ENCODE measurements around the gene TTLL11.

Gene TTLL11

GRCh38 chr9:121997791-121998190 lies 95.3 kb downstream of the TTLL11 start:
- no peaks in the 10 kb centered on the region for H3K27me3 ChIP-seq (ENCODE audit: control insufficient read depth, low read length)
- TF ChIP-seq CTCF (IDR thresholded peaks at IDR 0.05; ENCODE audit: low read depth, low read length, poor library complexity, severe bottlenecking), result no peak
- no peak for TF ChIP-seq EZH2phosphoT487 (IDR thresholded peaks at IDR 0.05; ENCODE audit: borderline replicate concordance, low read length)
- peaks cover 15% of the 10 kb centered on the region for H3K4me1 ChIP-seq (ENCODE audit: control insufficient read depth, low read length)
- H3K36me3 ChIP-seq (ENCODE audit: control insufficient read depth, low read length), result no peaks in the 10 kb centered on the region
- H3K4me3 ChIP-seq (ENCODE audit: low read length), result no peak overlapping the region
- H3K9me3 ChIP-seq (ENCODE audit: control insufficient read depth, insufficient read depth, low read length), result no peaks in the 10 kb centered on the region
- H3F3A ChIP-seq (ENCODE audit: control insufficient read depth, insufficient read depth), result no peaks in the 10 kb centered on the region
- H3K79me2 ChIP-seq (ENCODE audit: control insufficient read depth, low read length), result no peaks in the 10 kb centered on the region
- no peaks in the 10 kb centered on the region for H4K20me1 ChIP-seq (ENCODE audit: control insufficient read depth, insufficient read depth, low read depth, low read length)
- no peak overlapping the region for H3K4me2 ChIP-seq (ENCODE audit: low read length)
- no peak overlapping the region for H3K27ac ChIP-seq (ENCODE audit: low read depth, low read length)
- no peaks in the 10 kb centered on the region for H3K9me2 ChIP-seq (replicated peaks; ENCODE audit: control insufficient read depth, low read length)

- no peak for TF ChIP-seq CTCF (IDR thresholded peaks at IDR 0.05; ENCODE audit: low read depth, low read length, poor library complexity, severe bottlenecking)
- no peak for TF ChIP-seq EZH2phosphoT487 (IDR thresholded peaks at IDR 0.05; ENCODE audit: borderline replicate concordance, low read length)
These were observed 96.3 kb downstream of the TTLL11 start for GRCh38 chr9:121996783-121997182.

GRCh38 chr9:121995997-121996396 lies 97.1 kb downstream of the TTLL11 start:
- Histone ChIP-seq H3K79me2 (ENCODE audit: control insufficient read depth, low read length) (no peaks in the 10 kb centered on the region), H4K20me1 (ENCODE audit: control insufficient read depth, insufficient read depth, low read depth, low read length) (no peaks in the 10 kb centered on the region), H3K9me2 (replicated peaks; ENCODE audit: control insufficient read depth, low read length) (no peaks in the 10 kb centered on the region), H3K4me3 (ENCODE audit: low read length) (no peak overlapping the region), H3K4me1 (ENCODE audit: control insufficient read depth, low read length) (peaks cover 33% of the 10 kb centered on the region), H3F3A (ENCODE audit: control insufficient read depth, insufficient read depth) (no peaks in the 10 kb centered on the region), H3K27ac (ENCODE audit: low read depth, low read length) (no peak overlapping the region), H3K27me3 (ENCODE audit: control insufficient read depth, low read length) (no peaks in the 10 kb centered on the region), H3K4me2 (ENCODE audit: low read length) (no peak overlapping the region), H3K9me3 (ENCODE audit: control insufficient read depth, insufficient read depth, low read length) (no peaks in the 10 kb centered on the region), H3K36me3 (ENCODE audit: control insufficient read depth, low read length) (no peaks in the 10 kb centered on the region)
- TF ChIP-seq EZH2phosphoT487 (IDR thresholded peaks at IDR 0.05; ENCODE audit: borderline replicate concordance, low read length), result no peak
- no peak for TF ChIP-seq CTCF (IDR thresholded peaks at IDR 0.05; ENCODE audit: low read depth, low read length, poor library complexity, severe bottlenecking)

More at GRCh38 chr9:121996783-121997182, 96.3 kb downstream of the TTLL11 start:
- Histone ChIP-seq H3K4me1 (ENCODE audit: control insufficient read depth, low read length) (peaks cover 25% of the 10 kb centered on the region), H3K4me2 (ENCODE audit: low read length) (no peak overlapping the region), H3K27me3 (ENCODE audit: control insufficient read depth, low read length) (no peaks in the 10 kb centered on the region), H3K36me3 (ENCODE audit: control insufficient read depth, low read length) (no peaks in the 10 kb centered on the region), H3K27ac (ENCODE audit: low read depth, low read length) (no peak overlapping the region), H3F3A (ENCODE audit: control insufficient read depth, insufficient read depth) (no peaks in the 10 kb centered on the region), H4K20me1 (ENCODE audit: control insufficient read depth, insufficient read depth, low read depth, low read length) (no peaks in the 10 kb centered on the region), H3K79me2 (ENCODE audit: control insufficient read depth, low read length) (no peaks in the 10 kb centered on the region), H3K4me3 (ENCODE audit: low read length) (no peak overlapping the region), H3K9me2 (replicated peaks; ENCODE audit: control insufficient read depth, low read length) (no peaks in the 10 kb centered on the region), H3K9me3 (ENCODE audit: control insufficient read depth, insufficient read depth, low read length) (no peaks in the 10 kb centered on the region)

Measured in DOHH2 (cell line).